HL-60/S4 (cell line): Measurements from ENCODE around the gene MEGF6.

Source experiments
- in situ Hi-C: fragments of 300-500 bp; cut with MboI; formaldehyde crosslinking; loops from 2 replicates; pipeline ENCODE4 v1.14.3; 2022; ENCODE audit warnings: low sequenced_read_pairs

Gene MEGF6

DNA sequence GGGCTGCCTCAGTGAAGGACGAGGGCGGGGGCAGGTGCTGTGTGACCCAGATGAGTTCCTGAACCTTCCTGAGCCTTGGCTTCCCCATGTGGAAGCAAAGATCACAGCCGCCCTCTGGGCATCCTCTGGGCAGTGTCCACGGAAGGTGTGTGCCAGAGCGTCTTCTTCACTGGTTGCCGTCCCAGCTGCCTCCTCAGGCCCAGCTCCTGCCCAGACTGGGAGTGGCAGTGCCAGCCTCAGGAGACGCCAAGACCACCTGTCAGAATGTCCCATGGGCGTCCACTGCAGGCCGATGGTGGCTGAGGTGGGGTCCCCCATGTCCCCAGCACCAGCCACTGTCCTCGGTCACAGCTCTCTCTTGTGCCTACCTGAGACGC, 146.7 kb downstream of the MEGF6 start:
- in situ Hi-C loops, result no loop called here

DNA sequence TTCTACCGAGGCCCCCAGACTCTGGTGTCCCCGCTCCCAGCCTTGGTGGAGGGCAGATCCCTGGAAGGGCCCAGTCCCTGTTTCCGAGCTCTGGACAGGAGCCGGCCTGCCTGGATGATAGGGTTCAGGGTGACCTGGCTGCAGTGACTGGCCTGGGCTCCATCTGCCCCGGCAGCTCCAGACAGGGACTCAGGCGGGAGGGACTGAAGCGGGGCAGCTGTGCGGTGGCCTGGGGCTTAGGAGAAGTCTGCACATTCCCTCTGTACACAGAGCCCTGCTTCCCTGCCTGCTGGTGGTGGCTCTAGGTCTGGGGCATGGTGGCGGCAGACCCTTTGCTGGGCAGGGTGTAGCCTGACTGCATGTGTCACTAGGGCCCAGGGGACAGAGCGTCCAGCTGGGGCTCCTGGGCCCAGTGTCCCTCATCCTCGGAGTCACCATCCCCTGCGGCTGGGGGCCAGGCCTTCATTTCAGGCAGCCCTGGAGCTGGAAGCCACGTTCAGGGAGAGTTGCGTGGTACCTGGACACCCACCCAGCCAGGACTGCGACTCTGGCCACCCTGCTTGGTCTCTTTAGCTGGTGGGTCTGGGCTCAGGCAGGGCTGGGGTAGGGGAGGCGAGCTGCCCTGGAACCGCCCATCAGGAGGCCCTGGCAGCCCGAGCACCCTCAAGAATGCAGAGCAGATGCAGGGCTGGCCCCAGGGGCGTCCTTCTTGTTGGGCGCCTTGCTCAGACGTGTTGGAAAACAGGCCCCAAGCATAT, 147.2 kb downstream of the MEGF6 start:
- in situ Hi-C loops, result no loop called here

DNA sequence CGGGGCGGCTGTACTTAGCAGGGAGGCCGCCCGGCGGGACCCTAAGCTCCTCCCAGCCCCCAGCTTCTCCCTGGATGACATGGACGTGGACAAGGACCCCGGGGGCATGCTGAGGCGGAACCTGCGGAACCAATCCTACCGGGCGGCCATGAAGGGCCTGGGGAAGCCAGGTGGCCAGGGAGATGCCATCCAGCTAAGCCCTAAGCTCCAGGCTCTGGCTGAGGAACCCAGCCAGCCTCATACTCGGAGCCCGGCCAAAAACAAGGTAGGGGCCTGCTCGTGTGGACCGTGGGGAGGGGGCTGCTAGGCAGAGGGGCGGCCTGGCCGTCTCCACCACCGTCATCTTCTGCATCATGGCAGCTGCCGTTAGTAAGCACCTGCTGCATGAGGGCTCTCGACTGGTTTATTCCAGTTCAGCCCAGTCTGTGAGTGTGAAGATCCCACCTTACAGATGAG, 147.9 kb downstream of the MEGF6 start:
- in situ Hi-C loops, result no loop called here

DNA sequence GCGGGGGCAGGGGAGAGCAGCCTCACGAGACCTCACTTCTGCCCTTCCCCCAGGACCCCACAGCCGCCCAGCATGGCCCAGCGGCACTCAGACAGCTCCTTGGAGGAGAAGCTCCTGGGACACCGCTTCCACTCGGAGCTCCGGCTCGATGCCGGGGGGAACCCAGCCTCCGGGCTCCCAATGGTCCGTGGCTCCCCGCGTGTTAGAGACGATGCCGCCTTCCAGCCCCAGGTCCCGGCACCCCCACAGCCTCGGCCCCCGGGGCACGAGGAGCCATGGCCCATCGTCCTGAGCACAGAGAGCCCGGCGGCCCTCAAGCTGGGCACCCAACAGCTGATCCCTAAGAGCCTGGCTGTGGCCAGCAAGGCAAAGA, 148.3 kb downstream of the MEGF6 start:
- in situ Hi-C loops, result no loop called here

DNA sequence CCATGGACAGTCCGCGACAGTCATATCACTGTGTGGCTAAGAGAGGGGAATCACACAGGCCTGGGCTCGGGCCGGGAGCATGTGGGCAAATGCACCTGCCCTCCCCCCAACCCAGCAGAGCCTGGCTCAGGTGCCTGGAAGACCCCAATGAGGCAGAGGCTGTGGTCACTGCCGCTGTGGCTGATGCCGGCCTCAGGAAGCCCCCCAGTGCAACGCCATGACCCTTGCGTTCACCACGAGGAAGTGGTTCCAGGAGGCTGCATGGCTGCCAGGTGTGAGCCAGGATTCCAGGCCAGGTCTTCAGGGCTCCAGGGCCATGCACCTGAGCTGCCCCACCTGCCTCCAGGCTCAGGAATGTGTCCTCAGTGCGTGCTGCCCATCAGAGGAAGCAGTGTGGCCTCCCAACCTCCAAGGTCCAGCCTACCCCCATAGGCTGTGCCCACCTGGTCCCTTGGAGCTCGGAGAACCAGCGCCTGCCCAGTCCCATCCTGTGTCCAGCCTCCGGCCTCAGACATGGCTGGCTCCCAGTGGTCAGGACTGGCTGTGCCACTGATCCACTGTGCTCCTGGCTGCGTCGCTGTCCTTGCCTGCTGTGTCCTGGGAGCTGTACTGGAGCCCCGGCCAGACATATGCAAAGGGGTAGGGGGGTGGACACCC, 148.8 kb downstream of the MEGF6 start:
- in situ Hi-C loops, result no loop called here

DNA sequence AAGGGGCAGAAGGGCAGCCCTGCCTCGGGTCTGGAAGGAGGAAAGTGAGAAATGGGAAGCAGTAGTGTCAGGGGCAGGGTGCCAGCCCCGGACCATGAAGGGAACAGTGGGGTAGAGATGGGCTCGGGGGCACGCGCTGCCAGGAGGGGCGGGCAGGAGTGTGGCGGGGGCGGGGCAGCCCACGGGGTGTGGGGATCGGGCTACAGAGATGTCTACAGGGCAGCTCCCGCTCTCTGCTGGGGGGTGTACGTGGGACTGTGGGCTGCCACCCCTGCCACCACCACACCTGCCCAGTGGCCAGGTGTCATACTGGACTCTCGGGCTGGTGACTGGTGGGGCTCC, 149.4 kb downstream of the MEGF6 start:
- in situ Hi-C loops, result no loop called here

DNA sequence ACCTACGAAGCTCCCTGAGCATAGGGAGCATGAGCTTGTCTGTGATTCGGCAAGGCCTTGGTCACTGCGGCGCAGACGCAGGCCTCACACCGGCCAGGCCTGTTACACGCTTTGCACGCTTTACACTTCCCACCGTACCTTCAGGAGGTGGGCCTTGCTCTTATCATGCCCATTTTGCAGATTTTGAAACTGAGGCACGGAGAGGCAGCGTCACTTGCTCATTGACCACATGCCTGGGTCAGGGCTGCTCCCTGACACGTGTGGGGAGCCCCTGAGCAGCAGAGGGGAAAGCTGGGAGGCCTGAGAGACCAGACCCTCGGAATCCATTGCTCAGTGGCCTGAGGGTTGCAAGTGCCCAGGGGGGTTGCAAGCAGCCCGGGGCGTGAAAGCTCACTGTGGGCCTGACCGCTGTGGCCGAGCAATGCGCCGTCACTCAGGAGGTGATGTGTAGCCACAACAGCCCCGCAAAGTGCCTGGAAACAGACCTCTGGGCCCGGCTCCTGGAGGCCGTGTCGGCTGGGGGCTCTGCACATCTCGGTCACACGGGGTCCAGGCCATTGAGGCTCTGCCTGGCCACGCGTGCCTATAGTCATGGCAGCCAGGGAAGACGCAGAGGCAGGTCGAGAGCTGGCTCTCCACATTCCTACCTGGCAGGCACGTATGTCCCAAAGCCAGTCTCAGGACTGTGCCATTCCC, 149.9 kb downstream of the MEGF6 start:
- in situ Hi-C loops, result no loop called here

DNA sequence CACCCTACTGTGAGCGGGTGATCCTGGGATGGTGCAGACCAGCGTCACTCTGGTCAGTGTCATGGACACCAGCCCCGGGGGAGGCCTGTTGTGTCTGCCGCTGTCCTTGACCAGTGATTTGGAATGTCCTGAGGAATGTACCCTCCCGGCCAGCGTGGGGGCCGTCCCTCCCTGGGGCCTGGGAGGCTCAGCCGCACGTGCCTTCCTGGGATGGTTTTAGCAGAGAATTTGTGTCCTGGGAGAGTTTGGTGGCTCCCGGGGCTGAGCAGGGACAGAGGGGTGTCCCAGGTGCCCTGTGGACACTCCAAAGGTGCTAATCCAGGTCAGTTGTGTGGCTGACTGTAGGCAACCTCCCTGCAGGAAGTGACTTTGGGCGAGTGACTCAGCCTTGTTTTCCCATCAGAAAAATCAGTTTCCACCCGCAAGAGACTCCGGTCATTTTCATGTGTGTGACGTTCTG, 150.6 kb downstream of the MEGF6 start:
- in situ Hi-C loops, result no loop called here

DNA sequence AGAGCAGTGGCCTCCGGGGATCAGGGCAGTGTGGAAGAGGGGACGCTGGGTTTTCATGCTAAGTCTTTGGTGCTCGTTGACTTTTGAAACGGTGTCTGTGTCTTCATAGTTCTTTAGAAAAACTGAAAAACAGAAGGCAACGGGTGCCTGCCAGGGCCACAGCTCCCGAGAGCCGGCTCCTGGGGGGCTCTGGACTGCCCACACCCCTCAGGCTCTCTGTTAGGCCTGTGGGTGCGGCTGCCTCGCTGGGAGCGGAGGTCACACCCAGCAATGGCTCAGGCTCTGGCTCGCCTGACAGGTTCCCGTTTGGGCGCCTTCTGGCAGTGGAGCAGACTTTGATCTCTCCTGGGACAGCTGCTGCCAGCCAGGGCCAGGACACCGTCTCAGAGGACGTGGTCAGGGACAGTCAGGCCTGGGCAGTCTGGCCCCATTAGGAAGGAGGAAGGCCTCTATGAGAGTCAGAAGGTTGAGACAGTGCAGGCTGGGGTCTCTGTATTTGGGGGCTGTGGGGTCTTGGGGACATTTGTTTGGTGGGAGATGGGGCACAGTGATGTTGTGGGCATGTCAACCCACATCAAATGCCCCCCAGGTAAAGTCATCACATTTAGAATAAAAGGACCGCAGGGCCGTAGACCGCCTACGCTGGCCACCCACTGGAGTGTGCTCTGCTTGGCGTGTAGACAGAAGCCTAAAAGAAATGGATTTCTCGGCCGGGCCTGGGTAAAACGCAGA, 151.2 kb downstream of the MEGF6 start:
- in situ Hi-C loops, result no loop called here

DNA sequence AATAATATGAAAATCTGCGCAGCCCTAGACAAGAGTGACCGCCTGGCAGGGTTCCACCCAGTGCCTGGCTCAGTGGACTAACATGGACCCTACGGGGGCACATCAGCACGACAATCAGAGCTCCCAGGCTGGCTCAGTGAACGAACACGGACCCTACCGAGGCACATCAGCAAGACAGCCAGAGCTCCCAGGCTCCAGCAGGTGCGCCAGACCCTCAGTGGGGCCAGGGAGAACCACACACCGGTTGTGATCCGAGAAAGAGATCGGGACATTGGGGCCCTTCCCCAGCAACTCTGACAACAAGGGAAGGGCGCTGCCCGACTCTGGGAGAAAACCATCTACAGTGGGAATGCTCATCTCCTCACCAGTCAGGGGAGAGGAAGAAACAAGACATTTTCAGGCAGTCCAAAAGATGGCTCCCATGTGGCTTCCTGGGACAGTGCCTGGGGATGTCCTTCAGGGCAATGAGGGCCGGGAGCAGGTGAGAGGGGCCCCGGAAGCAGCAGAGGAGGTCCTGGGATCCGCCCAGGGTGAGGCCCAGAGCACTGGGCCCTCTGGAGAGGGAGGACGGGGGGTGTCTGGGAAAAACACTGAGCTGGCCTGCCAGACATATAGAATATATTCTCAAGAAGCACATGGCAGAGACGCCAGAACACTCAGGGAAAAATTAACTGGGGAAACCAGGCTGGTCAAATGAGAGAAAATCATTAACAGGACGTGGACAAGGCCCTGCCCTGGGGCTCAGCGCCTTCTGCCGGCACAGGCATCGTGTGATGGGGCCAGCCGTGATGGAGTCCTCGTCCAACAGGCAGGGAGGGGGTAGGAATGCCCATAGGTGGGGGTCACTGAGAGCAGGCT, 152.0 kb downstream of the MEGF6 start:
- in situ Hi-C loops, result no loop called here

DNA sequence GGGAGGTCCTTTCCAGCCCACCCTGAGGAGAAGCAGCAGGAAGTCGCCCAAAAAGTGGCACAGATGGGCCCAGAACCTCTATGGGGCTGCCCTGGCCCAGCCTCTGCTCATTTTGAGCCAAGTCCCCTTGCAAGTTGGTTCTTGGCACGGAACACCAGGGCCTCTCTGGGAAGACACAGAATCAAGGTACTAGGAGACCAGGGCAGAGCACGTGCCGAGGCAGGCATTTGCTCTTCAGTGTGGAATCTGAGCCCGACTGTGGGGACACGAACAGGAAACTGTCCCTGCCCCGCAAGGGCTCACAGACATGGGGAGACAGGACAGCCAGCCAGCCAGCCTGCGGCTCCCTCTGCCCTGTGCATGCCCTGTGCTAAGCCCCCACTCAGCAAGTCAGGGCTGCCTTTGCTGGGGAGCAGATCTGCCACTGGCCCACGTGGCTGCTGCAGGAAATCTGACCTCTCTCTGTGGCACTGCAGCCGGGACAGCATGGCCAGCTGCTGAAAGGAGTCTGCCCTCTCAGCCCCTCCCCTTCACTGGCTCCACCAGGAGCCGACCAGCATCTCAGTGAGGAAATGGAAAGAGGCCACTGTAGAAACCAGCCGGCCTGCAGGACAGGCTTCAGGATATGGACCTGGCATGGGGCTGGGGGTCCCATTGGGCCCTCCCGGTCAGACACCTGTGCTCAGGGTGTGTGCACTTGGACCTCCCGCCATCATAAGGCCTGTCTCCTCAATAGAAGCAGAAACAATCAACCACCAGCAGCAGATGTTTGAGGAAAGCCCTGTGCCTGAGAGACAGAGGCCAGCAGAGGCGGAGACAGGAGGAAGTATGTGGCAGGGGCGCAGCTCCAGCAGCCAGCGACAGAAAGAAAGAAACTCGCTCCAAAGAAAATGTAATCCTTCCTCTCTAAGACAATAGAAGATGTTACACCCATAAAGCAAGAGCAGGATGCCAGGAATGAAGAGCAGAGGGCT, 153.1 kb downstream of the MEGF6 start:
- in situ Hi-C loops, result no loop called here

DNA sequence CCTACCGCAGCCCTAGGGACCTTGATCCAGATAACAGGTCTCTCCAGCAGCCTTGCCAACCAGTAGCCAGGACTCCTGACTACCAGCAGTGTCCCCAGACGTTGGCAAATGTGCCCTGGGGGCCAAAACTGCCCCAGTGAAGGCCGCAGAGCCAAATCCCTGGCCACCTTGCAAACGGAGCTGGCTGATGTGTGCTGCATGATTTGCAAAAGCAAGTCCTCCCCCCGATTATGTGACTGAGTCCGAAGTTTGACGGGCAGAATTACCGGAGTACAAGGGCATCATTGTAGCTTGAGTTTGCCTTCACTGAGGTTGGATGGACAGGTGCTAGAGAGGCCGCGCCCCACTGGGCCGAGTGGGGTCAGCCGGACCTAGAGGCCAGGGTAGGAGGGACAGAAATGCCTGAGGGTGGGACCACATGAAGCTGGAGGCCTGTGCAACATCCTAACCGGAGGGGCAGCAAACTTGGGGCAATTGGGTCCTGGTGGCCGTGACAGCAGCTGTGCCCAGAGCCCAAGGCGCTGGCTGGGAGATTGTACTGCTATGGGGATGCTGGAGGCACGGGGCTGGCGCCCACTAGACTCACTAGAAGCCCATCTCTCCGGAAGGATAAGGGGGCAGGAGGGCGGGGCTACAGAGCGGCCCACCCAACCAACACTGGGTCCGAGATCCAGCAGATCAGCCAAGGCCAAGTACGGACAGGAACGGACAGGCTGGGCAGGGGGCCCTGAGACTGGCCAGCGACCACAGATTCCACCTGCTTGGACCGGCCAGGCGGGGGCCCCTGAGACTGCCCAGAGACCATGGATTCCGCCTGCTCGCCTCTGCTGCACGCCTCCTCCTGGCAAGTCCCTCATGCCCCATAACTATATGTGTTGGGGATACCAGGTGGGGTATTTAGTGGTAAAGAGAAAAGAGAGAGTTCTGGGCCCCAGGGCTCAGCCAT, 154.1 kb downstream of the MEGF6 start:
- in situ Hi-C loops, result no loop called here

DNA sequence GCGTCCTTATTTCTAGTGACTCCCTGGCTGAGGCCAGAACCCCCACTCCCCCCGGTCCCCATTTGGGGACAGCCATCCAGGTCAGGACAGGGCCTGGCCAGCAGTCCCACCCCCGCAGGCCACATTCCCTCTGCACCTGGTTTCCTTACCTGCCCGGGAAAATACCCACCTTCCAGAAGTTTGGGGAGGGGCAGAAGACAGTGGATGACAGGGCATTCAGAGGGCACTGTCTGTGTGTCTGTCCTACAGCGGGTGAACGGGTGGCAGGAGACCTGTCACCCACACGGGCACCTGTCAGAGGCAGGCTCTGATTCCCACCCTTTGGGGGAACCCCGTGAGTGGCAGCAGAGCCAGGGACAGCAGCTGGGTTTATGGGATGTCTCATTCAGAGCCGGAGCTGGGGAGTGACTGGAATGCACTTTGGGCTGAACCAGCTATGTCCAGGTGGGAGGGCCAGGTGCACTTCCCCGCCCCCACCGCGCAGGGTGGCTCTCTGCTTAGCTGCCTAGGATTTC, 154.8 kb downstream of the MEGF6 start:
- in situ Hi-C loops, result no loop called here

DNA sequence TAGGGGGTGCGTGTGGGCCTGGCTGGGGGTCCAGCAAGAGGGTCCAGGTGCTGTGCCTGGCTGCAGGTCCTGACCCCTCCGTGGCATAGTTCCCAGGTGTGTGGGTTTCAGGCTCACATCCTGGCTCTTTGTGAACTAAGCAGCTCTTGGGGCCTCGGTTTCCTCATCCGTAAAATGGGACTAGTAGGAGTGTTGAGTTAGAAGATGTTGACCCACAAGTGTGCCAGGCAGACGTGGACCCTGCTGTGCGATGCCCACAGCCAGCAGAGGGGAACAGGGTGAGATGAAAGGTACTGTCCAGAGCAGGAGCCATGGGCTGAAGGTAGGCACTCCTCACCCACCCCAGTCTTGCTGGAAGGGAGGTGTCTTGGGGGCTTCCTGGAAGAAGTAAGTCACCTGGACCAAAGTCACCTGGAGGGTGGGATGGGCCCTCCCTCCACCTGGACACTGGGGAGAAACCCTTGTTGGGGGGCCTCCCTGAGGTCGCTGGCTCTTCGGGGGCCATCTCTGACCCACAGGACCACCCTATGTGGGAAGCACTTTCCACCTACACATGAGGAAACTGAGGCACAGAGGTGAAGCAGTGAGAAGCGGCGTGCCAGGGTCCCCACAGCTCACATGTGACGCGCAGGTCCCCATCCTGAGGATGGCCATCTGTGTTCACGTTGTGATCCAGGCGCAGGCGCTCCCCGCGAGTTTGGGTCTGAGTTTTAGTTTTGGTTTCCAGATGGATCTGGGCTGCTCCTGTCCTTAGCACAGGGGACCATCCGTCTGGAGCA, 155.4 kb downstream of the MEGF6 start:
- in situ Hi-C loops, result no loop called here

DNA sequence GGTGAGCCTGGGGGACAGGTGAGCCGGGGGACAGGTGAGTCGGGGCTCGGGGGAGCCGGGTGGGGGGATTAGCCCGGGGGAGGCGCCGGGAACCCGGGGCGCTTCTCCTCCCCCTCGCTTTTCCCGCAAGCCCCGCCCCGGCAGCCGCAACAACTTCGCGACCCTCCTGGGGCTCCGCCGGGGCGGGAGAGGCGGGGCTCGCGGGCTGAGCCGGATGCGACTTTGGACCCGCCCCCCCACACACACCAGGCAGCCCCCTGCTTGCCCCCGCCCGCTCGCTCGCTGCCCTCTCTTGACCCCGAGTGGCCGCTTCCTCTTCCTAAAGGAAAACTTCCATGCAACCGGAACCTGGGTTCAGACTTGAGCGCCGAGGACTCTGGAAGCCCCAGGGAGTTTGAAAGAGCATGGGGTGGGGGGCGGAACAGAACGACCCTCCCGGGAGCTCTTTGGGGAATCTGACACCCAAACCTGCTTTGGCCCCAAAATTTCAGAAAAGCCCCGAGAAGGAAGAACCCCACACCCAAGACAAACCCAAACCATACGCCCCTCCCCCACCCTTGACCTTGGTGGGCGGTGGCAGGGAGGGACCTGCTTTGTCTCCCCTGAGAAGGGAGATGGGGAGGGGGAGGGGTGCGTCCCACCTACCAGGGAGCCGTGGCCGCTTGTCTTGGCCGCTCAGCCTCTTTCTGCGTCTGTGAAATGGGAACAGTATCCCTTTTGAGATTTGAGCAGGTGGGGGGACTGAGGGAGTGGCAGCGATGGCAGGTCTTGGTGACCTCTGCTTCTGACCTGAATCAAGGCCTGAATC, 156.3 kb downstream of the MEGF6 start:
- in situ Hi-C loops, result no loop called here
